Skeletal muscle tissue (tissue), 4 donors: ENCODE results near the gene PARK7. TPM values are rescaled to one million over a fixed set of nuclear protein-coding genes. Genes with fewer than 3 reads are reported as not detected.

Experiments used
- H3K27ac ChIP-seq: one replicate; pipeline ENCODE4 v1.7.0; 2013; ENCODE audit warnings: mild to moderate bottlenecking, low read depth, low read length, inconsistent platforms
- H3K27me3 ChIP-seq, 3 donors: one replicate each; pipeline ENCODE4 v1.7.0; 2013; ENCODE audit warnings: low read length in 3 of 3; ENCODE audit not compliant: control insufficient read depth in 3 of 3, insufficient read depth in 3 of 3
- H3K36me3 ChIP-seq, 3 donors: one replicate each; pipeline ENCODE4 v1.7.0; 2013; ENCODE audit warnings: low read length in 3 of 3; ENCODE audit not compliant: control insufficient read depth in 3 of 3, insufficient read depth in 3 of 3
- H3K4me1 ChIP-seq, 3 donors: one replicate each; pipeline ENCODE4 v1.7.0; 2013; ENCODE audit warnings: low read length in 3 of 3, mild to moderate bottlenecking in 3 of 3; ENCODE audit not compliant: control insufficient read depth in 3 of 3, insufficient read depth in 3 of 3
- H3K4me3 ChIP-seq, 3 donors: one replicate each; pipeline ENCODE4 v1.7.0; 2013; ENCODE audit warnings: low read length in 3 of 3
- H3K9ac ChIP-seq, 3 donors: one replicate each; pipeline ENCODE4 v1.7.0; 2013; ENCODE audit warnings: low read length in 3 of 3, mild to moderate bottlenecking in 3 of 3, moderate library complexity in 2 of 3, low read depth in 1 of 3
- H3K9me3 ChIP-seq, 3 donors: one replicate each; pipeline ENCODE4 v1.7.0; 2013; ENCODE audit warnings: low read length in 3 of 3; ENCODE audit not compliant: control insufficient read depth in 3 of 3
- total RNA-seq: library from RNA; depleted of rRNA; stranded (reverse); fragments of >200 nt; gene quantifications from one replicate; pipeline ENCODE4 v1.2.3, GENCODE V29; 2014
- donor health status: Osteomylitis.

Gene PARK7
- total RNA-seq, 1 donor from 2014 or later: 261 TPM

DNA sequence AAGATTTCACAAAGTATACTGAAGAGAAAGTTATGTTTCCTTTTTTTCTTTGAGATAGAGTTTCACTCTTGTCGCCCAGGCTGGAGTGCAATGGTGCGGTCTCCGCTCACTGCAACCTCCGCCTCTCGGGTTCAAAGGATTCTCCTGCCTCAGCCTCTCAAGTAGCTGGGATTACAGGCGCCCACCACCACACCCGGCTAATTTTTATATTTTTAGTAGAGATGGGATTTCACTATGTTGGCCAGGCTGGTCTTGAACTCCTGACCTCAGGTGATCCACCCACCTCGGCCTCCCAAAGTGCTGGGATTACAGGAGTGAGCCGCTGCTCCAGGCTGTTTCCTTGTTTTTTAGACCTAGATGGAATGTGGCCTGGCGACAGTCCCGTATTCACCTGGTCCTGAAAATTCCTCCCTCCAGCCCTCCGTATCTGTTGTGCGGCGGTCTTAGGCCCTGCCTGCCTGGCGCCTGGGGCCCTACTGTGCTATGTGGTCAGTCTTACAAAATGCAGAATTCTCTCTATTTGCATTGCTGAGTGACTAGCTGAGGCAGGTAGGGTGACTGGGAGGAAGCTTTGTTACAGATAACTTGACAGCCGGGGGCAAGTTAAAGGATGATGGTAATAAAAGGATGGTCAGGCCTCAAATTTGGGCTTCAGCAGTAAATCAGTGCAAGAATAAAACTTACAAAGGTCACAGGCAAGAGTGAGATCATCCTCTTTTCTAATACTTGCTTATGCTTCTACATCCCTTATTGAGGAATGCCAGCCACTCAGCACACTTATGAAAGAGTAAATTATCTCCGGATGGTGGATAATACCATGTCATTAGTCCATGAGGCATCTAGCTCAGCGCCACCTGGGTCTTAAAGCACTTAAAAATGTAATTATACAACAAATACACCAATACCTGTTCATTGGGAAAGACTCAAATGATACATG is 30.3 kb downstream of the PARK7 start:
- H3K27ac ChIP-seq: no peak overlapping the region
- peaks cover 2 to 10% (median 6%) of the 10 kb centered on the region in 3 donors for H3K36me3 ChIP-seq
- H3K27me3 ChIP-seq: no peaks in the 10 kb centered on the region
- H3K9me3 ChIP-seq: no peaks in the 10 kb centered on the region
- no peak overlapping the region for H3K9ac ChIP-seq
- H3K4me1 ChIP-seq: peaks cover 0 to 2% (median 0%) of the 10 kb centered on the region in 3 donors
- no peak overlapping the region for H3K4me3 ChIP-seq

DNA sequence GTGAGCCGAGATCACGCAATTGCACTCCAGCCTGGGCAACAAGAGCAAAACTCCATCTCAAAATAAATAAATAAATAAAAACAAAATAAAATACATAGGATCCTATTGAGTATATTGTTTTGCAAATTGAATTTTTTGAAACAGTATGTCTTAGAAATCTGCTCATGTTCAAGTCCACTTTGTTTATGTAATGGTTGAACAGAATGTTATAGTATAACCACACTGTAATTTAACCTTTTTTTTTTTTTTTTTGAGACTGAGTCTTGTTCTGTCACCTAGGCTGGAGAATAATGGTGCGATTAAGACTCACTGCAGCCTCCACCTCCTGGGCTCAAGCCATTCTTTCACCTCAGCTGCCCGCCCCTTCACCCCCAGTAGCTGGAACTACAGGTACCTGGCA is 31.4 kb downstream of the PARK7 start:
- Histone ChIP-seq H3K27ac (no peak overlapping the region), H3K9ac (no peak overlapping the region), H3K36me3 (peaks cover 2 to 10% (median 6%) of the 10 kb centered on the region in 3 donors)

DNA sequence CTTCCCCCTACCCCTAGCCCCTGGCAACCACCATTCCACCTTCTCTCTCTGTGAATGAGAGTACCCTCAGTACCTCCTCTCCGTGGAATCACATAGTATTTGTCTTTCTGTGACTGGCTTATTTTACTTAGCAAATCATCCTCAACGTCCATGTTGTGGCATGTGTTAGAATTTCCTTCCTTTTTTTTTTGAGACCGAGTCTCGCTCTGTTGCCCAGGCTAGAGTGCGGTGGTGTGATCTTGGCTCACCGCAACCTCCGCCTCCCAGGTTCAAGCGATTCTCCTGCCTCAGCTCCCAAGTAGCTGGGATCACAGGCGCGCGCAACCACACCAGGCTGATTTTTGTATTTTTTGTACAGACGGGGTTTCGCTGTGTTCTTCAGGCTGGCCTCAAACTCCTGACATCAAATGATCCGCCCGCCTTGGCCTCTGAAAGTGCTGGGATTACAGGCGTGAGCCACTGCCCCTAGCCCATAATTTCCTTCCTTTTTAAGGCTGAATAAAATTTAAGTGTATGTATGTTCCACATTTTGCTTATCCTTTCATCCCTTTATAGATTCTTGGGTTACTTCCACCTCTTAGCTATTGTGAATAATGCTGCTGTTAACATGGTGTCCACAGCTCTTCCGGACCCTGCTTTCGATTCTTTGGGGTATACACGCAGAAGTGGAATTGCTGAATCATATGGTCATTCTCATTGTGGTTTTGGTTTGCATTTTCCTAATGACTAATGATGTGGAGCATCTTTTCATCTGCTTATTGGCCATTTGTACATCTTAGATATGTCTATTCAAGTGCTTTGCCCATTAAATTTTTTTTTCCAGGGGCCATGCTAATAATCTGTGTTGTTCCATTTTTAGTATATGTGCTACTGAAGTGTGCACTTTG is 32.3 kb downstream of the PARK7 start:
- no peaks in the 10 kb centered on the region for H3K27me3 ChIP-seq
- H3K4me3 ChIP-seq: no peak overlapping the region
- H3K27ac ChIP-seq: no peak overlapping the region
- no peak overlapping the region for H3K9ac ChIP-seq
- no peaks in the 10 kb centered on the region for H3K9me3 ChIP-seq
- peaks cover 0 to 2% (median 0%) of the 10 kb centered on the region in 3 donors for H3K4me1 ChIP-seq
- H3K36me3 ChIP-seq: peaks cover 2 to 10% (median 6%) of the 10 kb centered on the region in 3 donors

More for the DNA sequence above, 31.4 kb downstream of the PARK7 start:
- Histone ChIP-seq H3K4me3 (no peak overlapping the region), H3K9me3 (no peaks in the 10 kb centered on the region), H3K27me3 (no peaks in the 10 kb centered on the region), H3K4me1 (peaks cover 0 to 2% (median 0%) of the 10 kb centered on the region in 3 donors)

DNA sequence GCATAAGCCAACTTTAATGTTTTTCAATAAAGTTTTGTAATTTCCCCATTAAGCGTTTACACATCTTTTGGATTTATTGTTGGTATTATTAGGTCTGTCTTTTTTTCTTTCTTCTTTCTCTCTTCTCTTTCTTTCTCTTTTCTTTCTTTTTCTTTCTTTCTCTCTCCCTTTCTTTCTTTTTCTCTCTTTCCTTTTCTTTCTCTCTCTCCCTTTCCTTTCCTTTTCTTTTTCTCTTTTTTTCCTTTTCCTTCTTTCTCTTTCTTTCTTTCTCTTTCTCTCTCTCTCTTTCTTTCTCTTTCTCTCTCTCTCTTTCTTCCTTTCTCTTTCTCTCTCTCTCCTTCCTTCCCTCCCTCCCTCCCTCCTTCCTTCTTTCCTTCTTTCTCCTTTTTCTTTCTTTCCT is 33.3 kb downstream of the PARK7 start:
- Histone ChIP-seq H3K27me3 (no peaks in the 10 kb centered on the region), H3K9me3 (no peaks in the 10 kb centered on the region), H3K9ac (no peak overlapping the region), H3K4me1 (peaks cover 0 to under 1% (median 0%) of the 10 kb centered on the region in 3 donors), H3K36me3 (peaks cover 2 to 6% (median 5%) of the 10 kb centered on the region in 3 donors), H3K27ac (no peak overlapping the region), H3K4me3 (no peak overlapping the region)

DNA sequence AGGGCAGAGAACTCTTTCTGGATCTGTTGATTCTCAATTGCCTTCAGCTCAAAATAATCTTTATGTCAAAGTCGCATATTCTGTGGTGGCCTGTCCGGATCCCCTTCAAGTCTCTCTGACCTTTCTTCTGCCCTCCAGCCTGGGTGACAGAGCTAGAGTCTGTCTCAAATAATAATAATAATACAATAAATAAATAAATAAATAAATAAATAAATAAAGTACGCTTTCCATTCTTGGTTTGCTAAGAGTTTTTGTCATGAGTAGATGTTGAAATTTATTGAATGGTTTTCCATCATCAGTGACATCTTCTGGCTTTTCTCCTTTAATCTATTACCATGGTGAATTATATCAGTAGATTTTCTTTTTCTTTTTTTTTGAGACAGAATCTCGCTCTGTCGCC is 33.9 kb downstream of the PARK7 start:
- Histone ChIP-seq H3K9ac (no peak overlapping the region), H3K9me3 (no peaks in the 10 kb centered on the region), H3K4me1 (no peaks in the 10 kb centered on the region), H3K27ac (no peak overlapping the region), H3K27me3 (no peaks in the 10 kb centered on the region), H3K36me3 (peaks cover 0 to 3% (median under 1%) of the 10 kb centered on the region in 3 donors), H3K4me3 (no peak overlapping the region)

DNA sequence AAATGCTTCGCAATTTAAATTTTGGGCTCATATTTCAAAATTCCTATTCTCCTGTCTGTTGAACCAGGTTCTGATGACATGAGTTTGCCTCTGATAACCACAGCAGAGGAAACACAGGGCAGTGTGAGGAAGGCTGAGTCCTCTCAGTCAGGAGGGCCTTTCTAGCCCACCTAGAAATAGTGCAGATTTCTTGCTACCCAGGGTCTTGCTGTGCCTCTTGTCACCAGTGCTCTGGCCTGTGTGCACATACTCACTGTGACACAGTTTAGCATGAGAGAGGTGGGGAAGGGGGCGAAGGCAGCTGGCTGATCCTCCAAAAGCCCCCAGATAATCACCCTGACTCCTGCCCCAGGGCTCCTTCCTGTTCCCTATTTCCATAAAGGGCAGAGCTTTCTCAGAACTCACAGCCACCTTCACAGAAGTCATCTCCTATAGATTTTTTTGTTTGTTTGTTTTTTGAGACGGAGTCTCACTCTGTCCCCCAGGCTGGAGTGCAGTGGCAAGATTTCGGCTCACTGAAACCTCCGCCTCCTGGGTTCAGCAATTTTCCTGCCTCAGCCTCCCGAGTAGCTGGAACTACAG is 40.9 kb downstream of the PARK7 start:
- H3K9ac ChIP-seq: no peak overlapping the region
- peaks cover 22 to 29% (median 25%) of the 10 kb centered on the region in 3 donors for H3K4me1 ChIP-seq
- H3K36me3 ChIP-seq: no peaks in the 10 kb centered on the region
- H3K27ac ChIP-seq: no peak overlapping the region
- H3K9me3 ChIP-seq: no peaks in the 10 kb centered on the region
- no peak overlapping the region for H3K4me3 ChIP-seq
- no peaks in the 10 kb centered on the region for H3K27me3 ChIP-seq

DNA sequence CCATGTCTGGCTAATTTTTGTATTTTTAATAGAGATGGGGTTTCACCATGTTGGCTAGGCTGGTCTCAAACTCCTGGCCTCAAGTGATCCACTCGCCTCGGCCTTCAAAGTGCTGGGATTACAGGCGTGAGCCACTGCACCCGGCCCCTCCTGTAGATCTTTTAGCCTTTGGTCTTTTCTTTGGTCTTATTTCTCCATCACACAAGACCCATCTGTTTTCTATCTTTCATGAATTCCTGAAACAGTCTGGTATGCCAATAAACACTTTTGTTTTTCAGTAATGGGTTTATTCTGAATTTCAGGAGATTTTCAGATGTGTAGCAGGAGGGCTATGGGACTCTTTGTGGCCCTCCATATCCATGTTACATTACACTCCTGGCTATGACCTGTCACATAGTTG is 41.4 kb downstream of the PARK7 start:
- H3K27ac ChIP-seq: no peak overlapping the region

DNA sequence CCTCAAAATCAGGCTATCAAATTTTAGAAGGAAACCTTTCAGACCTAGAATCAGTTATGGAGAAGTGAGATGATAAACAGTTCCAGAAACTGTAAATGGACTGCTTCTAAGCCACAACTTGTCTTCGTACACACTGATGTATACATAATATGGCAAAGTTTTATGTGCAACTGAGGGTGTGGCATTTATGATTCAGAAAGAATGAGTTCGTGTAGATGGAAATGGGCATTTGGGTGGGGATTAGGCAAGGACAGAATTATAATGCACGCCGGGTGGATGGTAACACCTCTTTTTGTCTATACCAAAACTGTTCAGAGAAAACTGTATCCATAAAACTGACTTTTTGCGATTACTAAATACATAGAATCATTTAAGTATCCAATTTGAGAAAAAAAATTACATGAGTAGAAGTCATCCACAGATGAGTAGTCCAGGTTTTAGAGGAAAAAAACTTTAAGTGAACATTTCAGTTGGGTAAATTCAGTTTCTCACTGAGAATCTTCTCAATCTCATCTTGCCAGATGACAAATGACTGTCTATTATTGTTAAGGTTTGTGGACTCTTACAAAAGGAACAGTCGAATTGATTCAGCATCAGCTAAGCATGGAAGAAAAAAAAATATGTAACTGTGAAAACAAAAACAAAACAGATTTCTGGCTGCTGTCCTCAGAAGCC is 42.1 kb downstream of the PARK7 start:
- Histone ChIP-seq H3K4me1 (peaks cover 22 to 29% (median 25%) of the 10 kb centered on the region in 3 donors), H3K4me3 (no peak overlapping the region), H3K9ac (peak overlapping the region in 1 of 3 donors; percentile 66), H3K27me3 (no peaks in the 10 kb centered on the region), H3K9me3 (no peaks in the 10 kb centered on the region), H3K27ac (peak overlapping the region; percentile 78), H3K36me3 (no peaks in the 10 kb centered on the region)

More for the DNA sequence above, 41.4 kb downstream of the PARK7 start:
- no peaks in the 10 kb centered on the region for H3K27me3 ChIP-seq
- no peak overlapping the region for H3K4me3 ChIP-seq
- peaks cover 22 to 29% (median 25%) of the 10 kb centered on the region in 3 donors for H3K4me1 ChIP-seq
- no peaks in the 10 kb centered on the region for H3K36me3 ChIP-seq
- no peak overlapping the region for H3K9ac ChIP-seq
- H3K9me3 ChIP-seq: no peaks in the 10 kb centered on the region

DNA sequence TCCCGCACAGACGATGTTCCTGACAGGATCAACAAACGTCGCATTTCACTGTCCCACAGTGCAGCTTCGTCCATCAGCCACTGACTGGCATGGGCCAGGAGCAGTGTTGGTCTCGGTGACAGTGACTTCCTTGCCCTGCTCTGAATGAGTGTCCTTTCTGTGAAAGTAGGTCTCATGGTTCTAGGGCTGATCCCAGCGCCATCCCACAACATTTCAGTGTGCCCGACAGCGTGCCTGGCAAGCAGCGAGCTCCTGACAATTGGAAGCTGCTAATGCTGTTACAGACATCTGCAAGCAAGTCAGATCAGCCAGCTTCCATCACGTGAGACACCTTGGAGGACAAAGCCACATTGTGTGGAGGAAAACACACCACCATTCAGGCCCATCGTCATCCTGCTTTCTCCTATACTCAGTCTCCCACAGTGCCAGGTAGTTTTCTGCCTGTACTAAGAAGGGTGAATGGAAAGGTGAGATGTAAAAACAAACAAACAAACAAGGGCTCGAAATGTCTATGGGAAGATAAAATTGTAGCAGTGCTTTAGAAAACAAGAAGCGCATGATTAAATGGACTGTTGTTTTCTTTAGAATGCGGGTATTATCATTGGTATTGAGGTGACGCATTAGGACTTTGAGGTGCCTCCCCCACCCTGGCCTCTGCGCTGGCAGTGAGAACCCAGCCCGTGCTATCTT is 42.7 kb downstream of the PARK7 start:
- Histone ChIP-seq H3K4me1 (peaks cover 22 to 29% (median 25%) of the 10 kb centered on the region in 3 donors), H3K9ac (peak overlapping the region; percentile 33 to 66 (median 34)), H3K27me3 (no peaks in the 10 kb centered on the region), H3K36me3 (no peaks in the 10 kb centered on the region), H3K9me3 (no peaks in the 10 kb centered on the region), H3K27ac (peak overlapping the region; percentile 78), H3K4me3 (peak overlapping the region; percentile 51 to 57 (median 56))
